ENCODE results near the gene AQP5.

DNA sequence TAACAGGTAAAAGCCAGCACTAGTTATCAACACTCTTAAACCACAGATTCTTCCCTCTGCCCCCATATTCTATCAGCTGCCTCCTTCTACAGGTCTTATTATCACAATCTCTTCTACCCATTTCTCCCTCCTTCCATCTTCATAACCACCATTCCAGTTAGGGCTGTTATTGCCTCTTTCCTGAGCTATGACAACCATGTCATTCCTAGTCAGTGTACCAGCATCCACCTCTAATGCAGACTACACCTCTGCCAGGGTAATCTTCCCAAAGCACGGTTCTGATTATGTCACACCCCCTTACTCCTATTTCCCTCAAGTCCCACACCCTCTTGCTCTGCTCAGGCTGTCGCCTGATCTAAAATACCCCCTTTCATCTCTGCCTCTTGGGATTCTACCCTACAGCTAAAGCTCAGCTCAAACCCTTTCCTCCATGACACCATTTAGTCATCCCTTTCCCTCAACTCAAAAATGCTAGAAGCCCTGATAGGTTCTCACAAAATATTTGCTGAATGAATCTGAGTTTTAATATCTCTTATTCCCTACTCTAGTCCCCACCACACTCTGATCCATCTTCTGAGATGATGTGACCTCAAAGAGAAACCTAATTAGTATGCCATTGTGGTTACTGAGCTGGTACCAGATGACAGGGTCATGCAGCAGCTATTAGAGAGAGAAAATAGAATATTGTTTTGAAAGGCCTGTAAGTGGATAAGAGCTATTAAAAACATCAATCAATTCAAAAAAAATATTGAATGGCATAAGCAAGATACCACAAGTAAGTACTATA lies 51.9 kb downstream of the AQP5 start:
- TF ChIP-seq, protein P1, sequence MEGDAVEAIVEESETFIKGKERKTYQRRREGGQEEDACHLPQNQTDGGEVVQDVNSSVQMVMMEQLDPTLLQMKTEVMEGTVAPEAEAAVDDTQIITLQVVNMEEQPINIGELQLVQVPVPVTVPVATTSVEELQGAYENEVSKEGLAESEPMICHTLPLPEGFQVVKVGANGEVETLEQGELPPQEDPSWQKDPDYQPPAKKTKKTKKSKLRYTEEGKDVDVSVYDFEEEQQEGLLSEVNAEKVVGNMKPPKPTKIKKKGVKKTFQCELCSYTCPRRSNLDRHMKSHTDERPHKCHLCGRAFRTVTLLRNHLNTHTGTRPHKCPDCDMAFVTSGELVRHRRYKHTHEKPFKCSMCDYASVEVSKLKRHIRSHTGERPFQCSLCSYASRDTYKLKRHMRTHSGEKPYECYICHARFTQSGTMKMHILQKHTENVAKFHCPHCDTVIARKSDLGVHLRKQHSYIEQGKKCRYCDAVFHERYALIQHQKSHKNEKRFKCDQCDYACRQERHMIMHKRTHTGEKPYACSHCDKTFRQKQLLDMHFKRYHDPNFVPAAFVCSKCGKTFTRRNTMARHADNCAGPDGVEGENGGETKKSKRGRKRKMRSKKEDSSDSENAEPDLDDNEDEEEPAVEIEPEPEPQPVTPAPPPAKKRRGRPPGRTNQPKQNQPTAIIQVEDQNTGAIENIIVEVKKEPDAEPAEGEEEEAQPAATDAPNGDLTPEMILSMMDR (conservative IDR thresholded peaks at IDR 0.05): no peak
- no peak for TF ChIP-seq ZFX (IDR thresholded peaks at IDR 0.05)

All from C4-2B (cell line).